Epidermal melanocyte (primary cell): ENCODE data around the gene ANKRD10.

Experiments used
- DNase-seq: peaks from one replicate; pipeline ENCODE4 v3.0.0; 2011; ENCODE audit warnings: low spot score; ENCODE audit not compliant: insufficient read length

ANKRD10 gene

GRCh38 chr13:110914331-110915056, 375 bp downstream of the ANKRD10 start:
- no peak for DNase-seq

GRCh38 chr13:110914081-110914330, 863 bp downstream of the ANKRD10 start:
- DNase-seq = no peak

GRCh38 chr13:110913322-110914080, 1.4 kb downstream of the ANKRD10 start:
- DNase-seq = no peak

GRCh38 chr13:110912651-110913051, 2.2 kb downstream of the ANKRD10 start:
- no peak for DNase-seq

- DNase-seq = no peak
Measured at GRCh38 chr13:110911880-110912279, 3.0 kb downstream of the ANKRD10 start.

- no peak for DNase-seq
Measured at GRCh38 chr13:110910013-110910890, 4.6 kb downstream of the ANKRD10 start.

GRCh38 chr13:110907951-110908898, 6.6 kb downstream of the ANKRD10 start:
- DNase-seq = no peak

- DNase-seq = no peak
Measured at GRCh38 chr13:110907301-110907700, 7.6 kb downstream of the ANKRD10 start.

GRCh38 chr13:110904748-110905147, 10.1 kb downstream of the ANKRD10 start:
- DNase-seq = no peak

- no peak for DNase-seq
Measured at GRCh38 chr13:110902370-110902769, 12.5 kb downstream of the ANKRD10 start.

GRCh38 chr13:110897521-110897920, 17.3 kb downstream of the ANKRD10 start:
- DNase-seq = no peak

- no peak for DNase-seq
Measured at GRCh38 chr13:110897014-110897413, 17.9 kb downstream of the ANKRD10 start.

- no peak for DNase-seq
Measured at GRCh38 chr13:110894086-110894485, 20.8 kb downstream of the ANKRD10 start.

- DNase-seq = no peak
Measured at GRCh38 chr13:110893571-110893970, 21.3 kb downstream of the ANKRD10 start.

- no peak for DNase-seq
Measured at GRCh38 chr13:110890279-110891165, 24.3 kb downstream of the ANKRD10 start.

- no peak for DNase-seq
Measured at GRCh38 chr13:110888390-110888789, 26.5 kb downstream of the ANKRD10 start.

- no peak for DNase-seq
Measured at GRCh38 chr13:110887597-110888333, 27.1 kb downstream of the ANKRD10 start.

GRCh38 chr13:110886870-110887596, 27.8 kb downstream of the ANKRD10 start:
- DNase-seq = no peak
